HG02623 (cell line): Measurements from ENCODE around the gene TAF5.
"Not testable (repeated sequence)": the region's sequence is repeated elsewhere in the genome, so short reads cannot be mapped to it uniquely, and the experiment has no call there.

Source experiments
- ATAC-seq: cut with Tn5 transposase; IDR thresholded peaks from one replicate; pipeline ENCODE4 v1.9.1; 2021; ENCODE audit warnings: moderate library complexity; ENCODE audit not compliant: unreplicated experiment

Gene TAF5

GRCh38 chr10:103397191-103397825 is 29.5 kb downstream of the TAF5 start:
- ATAC-seq = no peak

- no peak for ATAC-seq
Measured at GRCh38 chr10:103413564-103413963, 45.8 kb downstream of the TAF5 start.

GRCh38 chr10:103415581-103415980 is 47.8 kb downstream of the TAF5 start:
- no peak for ATAC-seq

GRCh38 chr10:103416436-103417147 is 48.8 kb downstream of the TAF5 start:
- no peak for ATAC-seq

GRCh38 chr10:103417148-103417469 is 49.3 kb downstream of the TAF5 start:
- ATAC-seq = not testable (repeated sequence)

GRCh38 chr10:103417601-103418000 is 49.8 kb downstream of the TAF5 start:
- ATAC-seq = no peak

GRCh38 chr10:103419101-103419500 is 51.3 kb downstream of the TAF5 start:
- ATAC-seq = no peak

- no peak for ATAC-seq
Measured at GRCh38 chr10:103423748-103424147, 56.0 kb downstream of the TAF5 start.

- no peak for ATAC-seq
Measured at GRCh38 chr10:103427866-103428265, 60.1 kb downstream of the TAF5 start.

- ATAC-seq = no peak
Measured at GRCh38 chr10:103428989-103429643, 61.3 kb downstream of the TAF5 start.

- no peak for ATAC-seq
Measured at GRCh38 chr10:103429647-103430046, 61.9 kb downstream of the TAF5 start.

- no peak for ATAC-seq
Measured at GRCh38 chr10:103431902-103432301, 64.1 kb downstream of the TAF5 start.

GRCh38 chr10:103433858-103434257 is 66.1 kb downstream of the TAF5 start:
- ATAC-seq = no peak
